Ammon's horn (tissue), 1 donor: ENCODE measurements around the gene SGTA.

Experiments
- DNase-seq: peaks from one replicate; pipeline ENCODE4 v3.0.0-alpha.2; 2016; ENCODE audit warnings: low spot score

Gene SGTA

GRCh38 chr19:2809387-2810140 is 26.5 kb upstream of the SGTA start:
- DNase-seq = no peak

- DNase-seq = no peak
Observed at GRCh38 chr19:2808129-2808941, 25.3 kb upstream of the SGTA start.

- DNase-seq = no peak
Observed at GRCh38 chr19:2807379-2808128, 24.5 kb upstream of the SGTA start.

- no peak for DNase-seq
Observed at GRCh38 chr19:2806736-2807378, 23.8 kb upstream of the SGTA start.

- no peak for DNase-seq
Observed at GRCh38 chr19:2805991-2806649, 23.0 kb upstream of the SGTA start.

- DNase-seq = no peak
Observed at GRCh38 chr19:2805261-2805900, 22.3 kb upstream of the SGTA start.

GRCh38 chr19:2804156-2805004 is 21.3 kb upstream of the SGTA start:
- DNase-seq = no peak

GRCh38 chr19:2803486-2804155 is 20.5 kb upstream of the SGTA start:
- DNase-seq = no peak

- no peak for DNase-seq
Observed at GRCh38 chr19:2802826-2803225, 19.8 kb upstream of the SGTA start.

GRCh38 chr19:2800506-2800905 is 17.4 kb upstream of the SGTA start:
- no peak for DNase-seq

GRCh38 chr19:2799273-2800020 is 16.4 kb upstream of the SGTA start:
- no peak for DNase-seq

GRCh38 chr19:2798733-2799132 is 15.7 kb upstream of the SGTA start:
- no peak for DNase-seq

- DNase-seq = no peak
Observed at GRCh38 chr19:2798158-2798685, 15.1 kb upstream of the SGTA start.

- DNase-seq = no peak
Observed at GRCh38 chr19:2797280-2797679, 14.2 kb upstream of the SGTA start.

GRCh38 chr19:2796659-2797266 is 13.7 kb upstream of the SGTA start:
- no peak for DNase-seq

- no peak for DNase-seq
Observed at GRCh38 chr19:2795827-2796658, 13.0 kb upstream of the SGTA start.

GRCh38 chr19:2793577-2793976 is 10.5 kb upstream of the SGTA start:
- no peak for DNase-seq
